Measurements from ENCODE around the gene MRPS22.
"Not testable (repeated sequence)": the region's sequence is repeated elsewhere in the genome, so short reads cannot be mapped to it uniquely, and the experiment has no call there.

Gene MRPS22

DNA sequence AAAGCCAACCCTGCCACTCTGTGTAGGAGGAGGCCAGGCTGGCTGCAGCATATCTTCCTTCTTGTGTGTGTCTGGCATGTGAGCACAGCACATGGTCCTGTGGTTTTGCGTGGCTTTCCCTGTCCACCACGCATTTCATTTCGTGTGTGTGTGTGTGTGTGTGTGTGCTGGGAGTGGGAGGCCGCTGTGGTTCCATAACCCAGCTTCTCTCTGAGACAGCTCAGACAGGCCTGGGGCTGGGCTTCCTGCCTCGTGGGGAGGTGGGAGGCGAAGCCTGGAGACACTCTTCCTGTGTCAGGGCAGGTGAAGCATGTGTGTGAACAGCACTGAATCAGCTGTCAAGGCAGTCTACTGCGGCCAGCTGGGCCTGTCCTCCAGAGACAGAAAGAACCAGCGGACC lies 16.0 kb upstream of the MRPS22 start:
- Histone ChIP-seq H3K79me2 (no peaks in the 10 kb centered on the region), H3K4me1 (peaks cover 2% of the 10 kb centered on the region), H3K9ac (no peak overlapping the region), H3K36me3 (ENCODE audit: control insufficient read depth, insufficient read depth, low read length) (no peaks in the 10 kb centered on the region), H2AFZ (no peak overlapping the region), H3K27me3 (ENCODE audit: control insufficient read depth, insufficient read depth, low read length) (no peaks in the 10 kb centered on the region), H3K9me3 (ENCODE audit: control insufficient read depth, low read length) (no peaks in the 10 kb centered on the region), H3K27ac (no peak overlapping the region), H3K4me2 (ENCODE audit: low read length) (no peak overlapping the region), H3K4me3 (ENCODE audit: low read depth, low read length) (no peak overlapping the region)
- TF ChIP-seq, protein P1, sequence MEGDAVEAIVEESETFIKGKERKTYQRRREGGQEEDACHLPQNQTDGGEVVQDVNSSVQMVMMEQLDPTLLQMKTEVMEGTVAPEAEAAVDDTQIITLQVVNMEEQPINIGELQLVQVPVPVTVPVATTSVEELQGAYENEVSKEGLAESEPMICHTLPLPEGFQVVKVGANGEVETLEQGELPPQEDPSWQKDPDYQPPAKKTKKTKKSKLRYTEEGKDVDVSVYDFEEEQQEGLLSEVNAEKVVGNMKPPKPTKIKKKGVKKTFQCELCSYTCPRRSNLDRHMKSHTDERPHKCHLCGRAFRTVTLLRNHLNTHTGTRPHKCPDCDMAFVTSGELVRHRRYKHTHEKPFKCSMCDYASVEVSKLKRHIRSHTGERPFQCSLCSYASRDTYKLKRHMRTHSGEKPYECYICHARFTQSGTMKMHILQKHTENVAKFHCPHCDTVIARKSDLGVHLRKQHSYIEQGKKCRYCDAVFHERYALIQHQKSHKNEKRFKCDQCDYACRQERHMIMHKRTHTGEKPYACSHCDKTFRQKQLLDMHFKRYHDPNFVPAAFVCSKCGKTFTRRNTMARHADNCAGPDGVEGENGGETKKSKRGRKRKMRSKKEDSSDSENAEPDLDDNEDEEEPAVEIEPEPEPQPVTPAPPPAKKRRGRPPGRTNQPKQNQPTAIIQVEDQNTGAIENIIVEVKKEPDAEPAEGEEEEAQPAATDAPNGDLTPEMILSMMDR (IDR thresholded peaks at IDR 0.05), result no peak

DNA sequence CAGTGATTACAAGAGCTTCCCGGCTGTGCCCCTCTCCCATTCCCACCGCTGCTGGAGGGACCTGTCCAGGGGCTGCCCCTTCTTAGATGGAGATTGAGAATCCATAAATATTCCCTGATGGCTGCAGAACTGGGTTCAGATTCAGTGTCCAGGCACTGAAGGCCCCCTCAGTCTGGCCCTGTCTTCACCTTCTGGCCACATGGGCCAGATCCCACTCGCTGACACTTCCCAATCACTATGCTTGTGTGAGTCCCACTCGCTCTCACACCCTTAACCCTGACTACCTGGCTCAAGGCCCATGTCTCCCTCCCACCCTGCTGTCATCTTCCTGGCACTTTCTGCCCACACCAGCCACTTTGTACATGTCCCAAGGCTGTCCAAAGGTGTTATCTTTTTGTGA lies 15.5 kb upstream of the MRPS22 start:
- Histone ChIP-seq H3K4me2 (ENCODE audit: low read length) (no peak overlapping the region), H3K9ac (no peak overlapping the region), H2AFZ (no peak overlapping the region), H3K36me3 (ENCODE audit: control insufficient read depth, insufficient read depth, low read length) (no peaks in the 10 kb centered on the region), H3K79me2 (no peaks in the 10 kb centered on the region), H3K9me3 (ENCODE audit: control insufficient read depth, low read length) (no peaks in the 10 kb centered on the region), H3K27ac (no peak overlapping the region), H3K4me1 (peaks cover 2% of the 10 kb centered on the region), H3K27me3 (ENCODE audit: control insufficient read depth, insufficient read depth, low read length) (no peaks in the 10 kb centered on the region), H3K4me3 (ENCODE audit: low read depth, low read length) (no peak overlapping the region)
- TF ChIP-seq, protein P1 (IDR thresholded peaks at IDR 0.05), result no peak

DNA sequence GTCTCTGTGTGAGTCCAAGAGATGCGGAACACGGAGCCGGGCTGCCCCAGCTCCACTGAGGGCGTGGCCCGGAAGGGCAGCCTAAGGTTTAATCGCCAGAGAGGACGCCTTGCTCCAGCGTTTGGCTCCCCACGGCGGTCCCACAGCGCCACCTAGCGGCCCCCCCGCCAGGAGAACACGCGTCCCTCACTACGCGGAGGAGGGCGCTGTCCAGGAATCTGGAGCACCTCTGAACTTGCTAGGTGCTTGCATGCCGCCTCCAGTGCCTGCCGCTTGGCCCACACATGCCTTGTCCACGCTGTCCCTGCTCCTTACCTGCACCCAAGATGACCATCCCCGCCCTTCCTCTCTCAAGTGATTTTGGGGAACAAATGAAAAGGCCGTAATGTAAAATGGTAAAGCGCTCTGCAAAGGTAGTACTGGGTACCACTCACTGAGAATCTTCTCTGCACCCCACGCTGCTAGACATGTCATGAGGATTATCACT lies 14.4 kb upstream of the MRPS22 start:
- Histone ChIP-seq H3K27ac (no peak overlapping the region), H3K36me3 (ENCODE audit: control insufficient read depth, insufficient read depth, low read length) (no peaks in the 10 kb centered on the region), H3K4me1 (peaks cover 2% of the 10 kb centered on the region), H3K4me3 (ENCODE audit: low read depth, low read length) (peak overlapping the region; percentile 11), H3K9me3 (ENCODE audit: control insufficient read depth, low read length) (no peaks in the 10 kb centered on the region), H3K9ac (no peak overlapping the region), H3K4me2 (ENCODE audit: low read length) (peak overlapping the region; percentile 53), H2AFZ (peak overlapping the region; percentile 64), H3K27me3 (ENCODE audit: control insufficient read depth, insufficient read depth, low read length) (no peaks in the 10 kb centered on the region), H3K79me2 (no peaks in the 10 kb centered on the region)
- TF ChIP-seq, protein P1 (IDR thresholded peaks at IDR 0.05), result peak; percentile 98

DNA sequence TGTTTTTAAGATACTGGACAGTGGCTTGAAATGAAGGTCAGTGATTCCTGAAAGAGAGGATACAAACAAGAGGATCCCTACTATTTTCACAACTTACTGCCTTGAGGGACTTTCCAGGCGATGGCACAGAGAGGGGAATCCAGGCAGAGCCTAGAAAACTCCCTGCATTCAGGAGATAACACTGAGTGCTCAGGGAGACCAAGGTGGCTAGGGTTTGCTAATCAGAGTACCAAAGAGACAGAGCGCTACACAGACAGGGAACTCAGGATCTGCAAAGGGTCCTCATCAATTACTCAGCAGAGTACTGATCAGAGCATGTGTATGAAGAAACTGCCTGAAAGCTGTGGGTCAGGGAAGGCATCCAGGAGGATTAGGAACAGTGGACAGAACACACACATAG lies 11.7 kb upstream of the MRPS22 start:
- no peak overlapping the region for H3K4me3 ChIP-seq (ENCODE audit: low read depth, low read length)
- H3K4me1 ChIP-seq, result peaks cover 2% of the 10 kb centered on the region
- no peak overlapping the region for H3K27ac ChIP-seq
- H3K27me3 ChIP-seq (ENCODE audit: control insufficient read depth, insufficient read depth, low read length), result no peaks in the 10 kb centered on the region
- no peak overlapping the region for H3K4me2 ChIP-seq (ENCODE audit: low read length)
- TF ChIP-seq, protein P1 (IDR thresholded peaks at IDR 0.05), result no peak
- H3K9ac ChIP-seq, result no peak overlapping the region
- no peaks in the 10 kb centered on the region for H3K36me3 ChIP-seq (ENCODE audit: control insufficient read depth, insufficient read depth, low read length)
- H3K9me3 ChIP-seq (ENCODE audit: control insufficient read depth, low read length), result no peaks in the 10 kb centered on the region
- H3K79me2 ChIP-seq, result no peaks in the 10 kb centered on the region
- no peak overlapping the region for H2AFZ ChIP-seq

DNA sequence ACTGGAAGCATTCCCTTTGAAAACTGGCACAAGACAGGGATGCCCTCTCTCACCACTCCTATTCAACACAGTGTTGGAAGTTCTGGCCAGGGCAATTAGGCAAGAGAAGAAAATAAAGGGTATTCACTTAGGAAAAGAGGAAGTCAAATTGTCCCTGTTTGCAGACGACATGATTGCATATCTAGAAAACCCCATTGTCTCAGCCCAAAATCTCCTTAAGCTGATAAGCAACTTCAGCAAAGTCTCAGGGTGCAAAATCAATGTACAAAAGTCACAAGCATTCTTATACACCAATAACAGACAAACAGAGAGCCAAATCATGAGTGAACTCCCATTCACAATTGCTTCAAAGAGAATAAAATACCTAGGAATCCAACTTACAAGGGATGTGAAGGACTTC lies 9.1 kb upstream of the MRPS22 start:
- H3K9ac ChIP-seq; H3K4me2 ChIP-seq (ENCODE audit: low read length); H3K4me1 ChIP-seq; H3K27me3 ChIP-seq (ENCODE audit: control insufficient read depth, insufficient read depth, low read length); H2AFZ ChIP-seq; H3K79me2 ChIP-seq; H3K36me3 ChIP-seq (ENCODE audit: control insufficient read depth, insufficient read depth, low read length); H3K27ac ChIP-seq; H3K4me3 ChIP-seq (ENCODE audit: low read depth, low read length); H3K9me3 ChIP-seq (ENCODE audit: control insufficient read depth, low read length): not testable (repeated sequence)
